ENCODE results near the gene ABCA6. TPM values are rescaled to one million over a fixed set of nuclear protein-coding genes. Genes with fewer than 3 reads are reported as not detected.

ABCA6 gene
- total and polyA plus RNA-seq, 2 donors (not counting 1 experiment from before 2014, with no cell fraction given), result 4.2 to 12.9 TPM

GRCh38 chr17:69134112-69134511 is 7.6 kb downstream of the ABCA6 start:
- Histone ChIP-seq H3K4me2 (ENCODE audit: extremely low read depth, insufficient read depth, low read length) (no peak overlapping the region), H3K9me3 (ENCODE audit: control insufficient read depth, insufficient read depth, low read depth, low read length) (no peaks in the 10 kb centered on the region), H3K36me3 (ENCODE audit: control insufficient read depth, insufficient read depth, low read length) (no peaks in the 10 kb centered on the region), H3K9ac (ENCODE audit: insufficient read depth, low read length) (no peak overlapping the region), H3K27me3 (ENCODE audit: control insufficient read depth, insufficient read depth, low read length) (no peaks in the 10 kb centered on the region), H4K20me1 (ENCODE audit: control insufficient read depth, extremely low read depth, insufficient read depth, low read length) (no peaks in the 10 kb centered on the region), H3K79me2 (ENCODE audit: control insufficient read depth, insufficient read depth, low read length) (no peaks in the 10 kb centered on the region), H2AFZ (ENCODE audit: low read length) (no peak overlapping the region), H3K27ac (ENCODE audit: insufficient read depth, low read length) (no peak overlapping the region), H3K4me1 (ENCODE audit: control insufficient read depth, extremely low read depth, insufficient read depth, low read length) (no peaks in the 10 kb centered on the region), H3K4me3 (replicated peaks in 1 of 4; ENCODE audit: control extremely low read depth in 1 of 4, insufficient read depth in 1 of 4, low read depth in 3 of 4, low read length in 4 of 4) (no peak overlapping the region)
- TF ChIP-seq EZH2 (IDR thresholded peaks at IDR 0.05; ENCODE audit: low read length, missing control alignments) (no peak), CTCF (conservative IDR thresholded peaks at IDR 0.05 in 1 of 2, IDR thresholded peaks at IDR 0.05 in 1 of 2; ENCODE audit: low read depth in 1 of 2, low read length in 2 of 2) (no peak)
- no peak for DNase-seq (ENCODE audit: low read depth in 2 of 2)

- H3K27ac ChIP-seq (ENCODE audit: insufficient read depth, low read length), result no peak overlapping the region
- DNase-seq (ENCODE audit: low read depth in 2 of 2), result no peak
- H4K20me1 ChIP-seq (ENCODE audit: control insufficient read depth, extremely low read depth, insufficient read depth, low read length), result no peaks in the 10 kb centered on the region
- H3K9ac ChIP-seq (ENCODE audit: insufficient read depth, low read length), result no peak overlapping the region
- no peaks in the 10 kb centered on the region for H3K9me3 ChIP-seq (ENCODE audit: control insufficient read depth, insufficient read depth, low read depth, low read length)
- H3K27me3 ChIP-seq (ENCODE audit: control insufficient read depth, insufficient read depth, low read length), result no peaks in the 10 kb centered on the region
- H3K4me2 ChIP-seq (ENCODE audit: extremely low read depth, insufficient read depth, low read length), result no peak overlapping the region
- H3K36me3 ChIP-seq (ENCODE audit: control insufficient read depth, insufficient read depth, low read length), result no peaks in the 10 kb centered on the region
- no peak for TF ChIP-seq EZH2 (IDR thresholded peaks at IDR 0.05; ENCODE audit: low read length, missing control alignments)
- no peak for TF ChIP-seq CTCF (conservative IDR thresholded peaks at IDR 0.05 in 1 of 2, IDR thresholded peaks at IDR 0.05 in 1 of 2; ENCODE audit: low read depth in 1 of 2, low read length in 2 of 2)
- no peak overlapping the region for H3K4me3 ChIP-seq (replicated peaks in 1 of 4; ENCODE audit: control extremely low read depth in 1 of 4, insufficient read depth in 1 of 4, low read depth in 3 of 4, low read length in 4 of 4)
- no peak overlapping the region for H2AFZ ChIP-seq (ENCODE audit: low read length)
- H3K4me1 ChIP-seq (ENCODE audit: control insufficient read depth, extremely low read depth, insufficient read depth, low read length), result no peaks in the 10 kb centered on the region
- H3K79me2 ChIP-seq (ENCODE audit: control insufficient read depth, insufficient read depth, low read length), result no peaks in the 10 kb centered on the region
Observed at GRCh38 chr17:69130627-69131296, 10.9 kb downstream of the ABCA6 start.

DNA sequence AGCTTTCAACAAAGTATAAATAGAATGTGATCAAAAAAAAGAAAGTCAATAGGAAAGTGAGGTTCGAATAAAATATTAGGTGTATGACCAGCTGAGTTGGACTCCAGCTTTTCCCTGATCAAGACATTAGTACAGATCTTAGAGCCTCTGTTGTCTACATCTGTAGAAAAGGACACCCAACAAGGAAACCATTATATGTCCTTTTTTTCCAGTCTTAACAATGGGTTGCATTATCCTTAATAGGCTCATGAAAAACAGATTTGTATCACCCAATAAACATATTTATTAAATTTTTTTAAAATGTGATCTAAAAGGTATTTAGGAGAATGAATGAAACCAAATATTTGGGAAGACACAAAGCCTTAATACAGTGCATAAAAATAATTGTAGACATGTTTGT is 18.1 kb downstream of the ABCA6 start:
- no peak for DNase-seq (ENCODE audit: low read depth in 2 of 2)
- Histone ChIP-seq H3K4me3 (replicated peaks in 1 of 4; ENCODE audit: control extremely low read depth in 1 of 4, insufficient read depth in 1 of 4, low read depth in 3 of 4, low read length in 4 of 4) (no peak overlapping the region), H3K79me2 (ENCODE audit: control insufficient read depth, insufficient read depth, low read length) (no peaks in the 10 kb centered on the region), H2AFZ (ENCODE audit: low read length) (no peak overlapping the region), H3K4me1 (ENCODE audit: control insufficient read depth, extremely low read depth, insufficient read depth, low read length) (no peaks in the 10 kb centered on the region), H3K27me3 (ENCODE audit: control insufficient read depth, insufficient read depth, low read length) (no peaks in the 10 kb centered on the region), H3K4me2 (ENCODE audit: extremely low read depth, insufficient read depth, low read length) (no peak overlapping the region), H3K9ac (ENCODE audit: insufficient read depth, low read length) (no peak overlapping the region), H3K9me3 (ENCODE audit: control insufficient read depth, insufficient read depth, low read depth, low read length) (no peaks in the 10 kb centered on the region), H3K27ac (ENCODE audit: insufficient read depth, low read length) (no peak overlapping the region), H3K36me3 (ENCODE audit: control insufficient read depth, insufficient read depth, low read length) (no peaks in the 10 kb centered on the region), H4K20me1 (ENCODE audit: control insufficient read depth, extremely low read depth, insufficient read depth, low read length) (no peaks in the 10 kb centered on the region)
- TF ChIP-seq CTCF (conservative IDR thresholded peaks at IDR 0.05 in 1 of 2, IDR thresholded peaks at IDR 0.05 in 1 of 2; ENCODE audit: low read depth in 1 of 2, low read length in 2 of 2) (no peak), EZH2 (IDR thresholded peaks at IDR 0.05; ENCODE audit: low read length, missing control alignments) (no peak)
